ENCODE measurements around the gene KISS1. TPM values are rescaled to one million over a fixed set of nuclear protein-coding genes. Genes with fewer than 3 reads are reported as not detected.
A peak's percentile ranks its signal among the peaks of the same experiment; 100 is the strongest.

Gene KISS1
- polyA plus RNA-seq, 1 donor from 2014 or later = not detected

DNA sequence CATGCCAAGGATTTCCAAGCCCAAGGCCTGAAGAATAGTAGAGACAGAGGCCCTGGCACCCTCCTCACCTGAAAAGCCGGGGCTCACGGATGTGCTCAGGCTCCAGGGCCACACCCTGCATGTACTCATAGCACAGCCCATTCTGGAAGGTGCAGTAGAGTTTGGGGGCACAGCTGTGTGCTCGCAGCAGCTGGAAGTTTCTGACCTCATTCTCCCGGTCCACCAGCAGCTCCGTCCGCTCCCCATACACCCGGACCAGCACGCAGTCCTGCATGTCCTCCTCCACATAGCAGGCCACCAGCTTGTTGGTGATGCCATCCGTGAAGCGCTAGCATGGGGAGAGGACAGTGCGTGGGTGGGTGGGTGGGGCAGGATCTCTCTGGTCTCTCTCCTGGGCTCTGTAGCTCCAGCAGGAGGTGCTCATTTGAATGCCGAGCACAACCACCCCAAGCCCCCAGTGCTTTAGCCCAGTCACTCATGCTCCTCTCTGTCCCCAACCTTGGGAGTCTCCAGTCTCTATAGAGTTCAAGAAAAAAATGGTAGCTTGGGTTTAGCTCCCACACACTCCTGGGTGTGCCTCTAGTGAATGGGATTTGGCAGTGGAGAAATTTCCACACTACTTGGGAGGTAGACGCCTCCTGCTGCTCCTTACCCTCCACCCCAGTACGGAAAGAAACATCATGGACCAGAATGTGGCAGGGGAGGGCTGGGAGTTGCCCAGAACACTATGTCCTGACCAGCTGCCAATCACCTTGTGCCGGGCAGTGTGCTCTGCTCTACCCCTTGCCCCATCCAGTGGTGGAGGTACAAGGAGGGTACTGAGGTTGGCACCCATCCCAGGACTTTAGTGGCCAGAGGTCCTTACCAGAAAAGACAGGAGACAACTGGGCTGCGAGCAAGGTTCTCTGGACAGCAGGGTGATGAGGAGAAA, 46.4 kb downstream of the KISS1 start:
- TF ChIP-seq EZH2 (IDR thresholded peaks at IDR 0.05; ENCODE audit: borderline replicate concordance, insufficient read depth, low read length, poor library complexity, severe bottlenecking) (no peak), TAF1 (IDR thresholded peaks at IDR 0.05; ENCODE audit: low read depth) (no peak), MXI1 (conservative IDR thresholded peaks at IDR 0.05; ENCODE audit: poor library complexity, severe bottlenecking) (no peak), EP300 (conservative IDR thresholded peaks at IDR 0.05; ENCODE audit: poor library complexity, severe bottlenecking) (no peak)
- TF ChIP-seq, protein P1, sequence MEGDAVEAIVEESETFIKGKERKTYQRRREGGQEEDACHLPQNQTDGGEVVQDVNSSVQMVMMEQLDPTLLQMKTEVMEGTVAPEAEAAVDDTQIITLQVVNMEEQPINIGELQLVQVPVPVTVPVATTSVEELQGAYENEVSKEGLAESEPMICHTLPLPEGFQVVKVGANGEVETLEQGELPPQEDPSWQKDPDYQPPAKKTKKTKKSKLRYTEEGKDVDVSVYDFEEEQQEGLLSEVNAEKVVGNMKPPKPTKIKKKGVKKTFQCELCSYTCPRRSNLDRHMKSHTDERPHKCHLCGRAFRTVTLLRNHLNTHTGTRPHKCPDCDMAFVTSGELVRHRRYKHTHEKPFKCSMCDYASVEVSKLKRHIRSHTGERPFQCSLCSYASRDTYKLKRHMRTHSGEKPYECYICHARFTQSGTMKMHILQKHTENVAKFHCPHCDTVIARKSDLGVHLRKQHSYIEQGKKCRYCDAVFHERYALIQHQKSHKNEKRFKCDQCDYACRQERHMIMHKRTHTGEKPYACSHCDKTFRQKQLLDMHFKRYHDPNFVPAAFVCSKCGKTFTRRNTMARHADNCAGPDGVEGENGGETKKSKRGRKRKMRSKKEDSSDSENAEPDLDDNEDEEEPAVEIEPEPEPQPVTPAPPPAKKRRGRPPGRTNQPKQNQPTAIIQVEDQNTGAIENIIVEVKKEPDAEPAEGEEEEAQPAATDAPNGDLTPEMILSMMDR (IDR thresholded peaks at IDR 0.05; ENCODE audit: poor library complexity, severe bottlenecking) = no peak
- no peaks in the 10 kb centered on the region for H3K79me2 ChIP-seq (replicated peaks; ENCODE audit: insufficient read depth, low read length)
- H2AFZ ChIP-seq (ENCODE audit: low read depth, low read length) = no peak overlapping the region
- H3K9ac ChIP-seq (ENCODE audit: low read length) = no peak overlapping the region
- no peak overlapping the region for H3K4me3 ChIP-seq (ENCODE audit: low read length)
- H4K20me1 ChIP-seq (ENCODE audit: insufficient read depth) = no peaks in the 10 kb centered on the region
- H3K4me2 ChIP-seq (ENCODE audit: low read length) = no peak overlapping the region
- no peaks in the 10 kb centered on the region for H3K36me3 ChIP-seq (ENCODE audit: insufficient read depth, low read length)
- H3K9me2 ChIP-seq (ENCODE audit: insufficient read depth, low read length) = no peaks in the 10 kb centered on the region
- peaks cover 27% of the 10 kb centered on the region for H3K27me3 ChIP-seq (ENCODE audit: insufficient read depth, low read depth, low read length)
- no peaks in the 10 kb centered on the region for H3F3A ChIP-seq (ENCODE audit: insufficient read depth, low read length, poor library complexity, severe bottlenecking)
- H3K9me3 ChIP-seq (ENCODE audit: low read length) = no peaks in the 10 kb centered on the region
- no peak overlapping the region for H3K27ac ChIP-seq (ENCODE audit: low read length)

DNA sequence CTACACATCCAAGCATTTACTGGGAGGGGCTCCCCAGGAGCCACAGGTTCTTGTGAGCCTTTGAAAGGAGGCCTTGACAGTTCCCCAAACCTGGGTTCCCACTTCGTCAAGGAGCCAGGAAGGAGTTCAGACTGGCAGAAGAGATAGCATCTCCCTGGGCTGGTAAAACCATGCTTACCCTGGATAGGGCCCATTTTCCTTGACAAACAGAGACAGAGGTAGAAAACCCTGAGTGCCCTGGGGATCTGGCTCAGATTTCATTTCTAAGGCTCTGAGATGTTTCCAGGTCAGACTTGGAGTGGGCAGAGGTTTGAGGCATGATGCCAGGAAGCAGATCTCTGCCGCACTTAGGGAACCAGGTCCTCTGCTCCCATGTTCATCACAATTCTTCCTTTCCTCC, 47.2 kb downstream of the KISS1 start:
- no peak overlapping the region for H3K9ac ChIP-seq (ENCODE audit: low read length)
- no peaks in the 10 kb centered on the region for H3F3A ChIP-seq (ENCODE audit: insufficient read depth, low read length, poor library complexity, severe bottlenecking)
- H3K27ac ChIP-seq (ENCODE audit: low read length) = no peak overlapping the region
- no peaks in the 10 kb centered on the region for H3K79me2 ChIP-seq (replicated peaks; ENCODE audit: insufficient read depth, low read length)
- H3K27me3 ChIP-seq (ENCODE audit: insufficient read depth, low read depth, low read length) = peaks cover 27% of the 10 kb centered on the region
- H3K4me3 ChIP-seq (ENCODE audit: low read length) = peak overlapping the region; percentile 15
- H2AFZ ChIP-seq (ENCODE audit: low read depth, low read length) = no peak overlapping the region
- H3K36me3 ChIP-seq (ENCODE audit: insufficient read depth, low read length) = no peaks in the 10 kb centered on the region
- H3K9me3 ChIP-seq (ENCODE audit: low read length) = no peaks in the 10 kb centered on the region
- TF ChIP-seq, protein P2, sequence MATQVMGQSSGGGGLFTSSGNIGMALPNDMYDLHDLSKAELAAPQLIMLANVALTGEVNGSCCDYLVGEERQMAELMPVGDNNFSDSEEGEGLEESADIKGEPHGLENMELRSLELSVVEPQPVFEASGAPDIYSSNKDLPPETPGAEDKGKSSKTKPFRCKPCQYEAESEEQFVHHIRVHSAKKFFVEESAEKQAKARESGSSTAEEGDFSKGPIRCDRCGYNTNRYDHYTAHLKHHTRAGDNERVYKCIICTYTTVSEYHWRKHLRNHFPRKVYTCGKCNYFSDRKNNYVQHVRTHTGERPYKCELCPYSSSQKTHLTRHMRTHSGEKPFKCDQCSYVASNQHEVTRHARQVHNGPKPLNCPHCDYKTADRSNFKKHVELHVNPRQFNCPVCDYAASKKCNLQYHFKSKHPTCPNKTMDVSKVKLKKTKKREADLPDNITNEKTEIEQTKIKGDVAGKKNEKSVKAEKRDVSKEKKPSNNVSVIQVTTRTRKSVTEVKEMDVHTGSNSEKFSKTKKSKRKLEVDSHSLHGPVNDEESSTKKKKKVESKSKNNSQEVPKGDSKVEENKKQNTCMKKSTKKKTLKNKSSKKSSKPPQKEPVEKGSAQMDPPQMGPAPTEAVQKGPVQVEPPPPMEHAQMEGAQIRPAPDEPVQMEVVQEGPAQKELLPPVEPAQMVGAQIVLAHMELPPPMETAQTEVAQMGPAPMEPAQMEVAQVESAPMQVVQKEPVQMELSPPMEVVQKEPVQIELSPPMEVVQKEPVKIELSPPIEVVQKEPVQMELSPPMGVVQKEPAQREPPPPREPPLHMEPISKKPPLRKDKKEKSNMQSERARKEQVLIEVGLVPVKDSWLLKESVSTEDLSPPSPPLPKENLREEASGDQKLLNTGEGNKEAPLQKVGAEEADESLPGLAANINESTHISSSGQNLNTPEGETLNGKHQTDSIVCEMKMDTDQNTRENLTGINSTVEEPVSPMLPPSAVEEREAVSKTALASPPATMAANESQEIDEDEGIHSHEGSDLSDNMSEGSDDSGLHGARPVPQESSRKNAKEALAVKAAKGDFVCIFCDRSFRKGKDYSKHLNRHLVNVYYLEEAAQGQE (IDR thresholded peaks at IDR 0.05; ENCODE audit: borderline replicate concordance) = no peak
- TF ChIP-seq EP300 (conservative IDR thresholded peaks at IDR 0.05; ENCODE audit: poor library complexity, severe bottlenecking) (no peak), POLR2AphosphoS5 (IDR thresholded peaks at IDR 0.05) (no peak), SMC3 (conservative IDR thresholded peaks at IDR 0.05; ENCODE audit: poor library complexity) (no peak), RAD21 (conservative IDR thresholded peaks at IDR 0.05) (no peak), TAF1 (IDR thresholded peaks at IDR 0.05; ENCODE audit: low read depth) (no peak), EZH2 (IDR thresholded peaks at IDR 0.05; ENCODE audit: borderline replicate concordance, insufficient read depth, low read length, poor library complexity, severe bottlenecking) (no peak), MXI1 (conservative IDR thresholded peaks at IDR 0.05; ENCODE audit: poor library complexity, severe bottlenecking) (no peak)
- TF ChIP-seq, protein P1 (IDR thresholded peaks at IDR 0.05; ENCODE audit: poor library complexity, severe bottlenecking) = no peak
- H3K4me2 ChIP-seq (ENCODE audit: low read length) = no peak overlapping the region
- no peaks in the 10 kb centered on the region for H3K9me2 ChIP-seq (ENCODE audit: insufficient read depth, low read length)
- H4K20me1 ChIP-seq (ENCODE audit: insufficient read depth) = no peaks in the 10 kb centered on the region

Measured in neural cell (in vitro differentiated cells).